ENCODE measurements around the gene MAPK13. TPM values are rescaled to one million over a fixed set of nuclear protein-coding genes. Genes with fewer than 3 reads are reported as not detected.

The MAPK13 gene
- total and polyA plus RNA-seq, 4 donors = 1.9 to 17.2 (median 3.0) TPM

- H3K9ac ChIP-seq (ENCODE audit: low read depth in 1 of 2, low read length in 2 of 2) = no peak overlapping the region
- peaks cover 0 to 12% (median 1%) of the 10 kb centered on the region in 4 donors for H3K36me3 ChIP-seq (ENCODE audit: control insufficient read depth in 4 of 4, insufficient read depth in 3 of 4, low read depth in 1 of 4, low read length in 3 of 4)
- H3K4me3 ChIP-seq (ENCODE audit: low read depth in 1 of 3, low read length in 3 of 3) = no peak overlapping the region
- TF ChIP-seq FOXA2 (IDR thresholded peaks at IDR 0.05) (no peak), REST (IDR thresholded peaks at IDR 0.05) (no peak), RXRA (IDR thresholded peaks at IDR 0.05) (no peak), ATF3 (IDR thresholded peaks at IDR 0.05) (no peak), RAD21 (IDR thresholded peaks at IDR 0.05) (no peak), NR2F2 (IDR thresholded peaks at IDR 0.05) (no peak), GABPA (IDR thresholded peaks at IDR 0.05 in 1 of 2, conservative IDR thresholded peaks at IDR 0.05 in 1 of 2) (no peak), JUND (IDR thresholded peaks at IDR 0.05) (no peak), SP1 (IDR thresholded peaks at IDR 0.05) (no peak)
- no peaks in the 10 kb centered on the region for H3K27me3 ChIP-seq (ENCODE audit: control insufficient read depth in 4 of 4, insufficient read depth in 4 of 4, low read length in 3 of 4)
- H3K9me3 ChIP-seq (ENCODE audit: control insufficient read depth in 4 of 4, low read length in 3 of 4) = no peaks in the 10 kb centered on the region
- H3K27ac ChIP-seq (ENCODE audit: low read depth in 1 of 2, low read length in 2 of 2) = peak overlapping the region; percentile 46 to 49
- no peak for DNase-seq (ENCODE audit: low spot score)
- H3K4me1 ChIP-seq (ENCODE audit: control insufficient read depth in 4 of 4, insufficient read depth in 4 of 4, low read length in 3 of 4) = peaks cover 3 to 24% (median 18%) of the 10 kb centered on the region in 4 donors
- WGBS = 85% methylated on average over 8 of the region's 8 CpGs
Measured at GRCh38 chr6:36117658-36118549, 12.4 kb upstream of the MAPK13 start.

- no peak for TF ChIP-seq REST (IDR thresholded peaks at IDR 0.05)
- Histone ChIP-seq H3K27me3 (ENCODE audit: control insufficient read depth in 4 of 4, insufficient read depth in 4 of 4, low read length in 3 of 4) (no peaks in the 10 kb centered on the region), H3K36me3 (ENCODE audit: control insufficient read depth in 4 of 4, insufficient read depth in 3 of 4, low read depth in 1 of 4, low read length in 3 of 4) (peaks cover 0 to 7% (median 1%) of the 10 kb centered on the region in 4 donors), H3K27ac (ENCODE audit: low read depth in 1 of 2, low read length in 2 of 2) (peak overlapping the region; percentile 46 to 49), H3K4me1 (ENCODE audit: control insufficient read depth in 4 of 4, insufficient read depth in 4 of 4, low read length in 3 of 4) (peaks cover 3 to 31% (median 22%) of the 10 kb centered on the region in 4 donors), H3K9ac (ENCODE audit: low read depth in 1 of 2, low read length in 2 of 2) (no peak overlapping the region), H3K9me3 (ENCODE audit: control insufficient read depth in 4 of 4, low read length in 3 of 4) (no peaks in the 10 kb centered on the region), H3K4me3 (ENCODE audit: low read depth in 1 of 3, low read length in 3 of 3) (no peak overlapping the region)
- WGBS = 57% methylated on average over 4 of the region's 4 CpGs
- peak; percentile 82 for DNase-seq (ENCODE audit: low spot score)
Measured at GRCh38 chr6:36118550-36119107, 11.7 kb upstream of the MAPK13 start.

Data from liver (tissue), 9 donors.